ENCODE measurements around the gene ACTL6B. TPM values are rescaled to one million over a fixed set of nuclear protein-coding genes. Genes with fewer than 3 reads are reported as not detected.

The ACTL6B gene
- total RNA-seq, 1 donor from 2014 or later: not detected

GRCh38 chr7:100626530-100627237, 29.6 kb downstream of the ACTL6B start:
- DNase-seq: peak; percentile 46

DNA sequence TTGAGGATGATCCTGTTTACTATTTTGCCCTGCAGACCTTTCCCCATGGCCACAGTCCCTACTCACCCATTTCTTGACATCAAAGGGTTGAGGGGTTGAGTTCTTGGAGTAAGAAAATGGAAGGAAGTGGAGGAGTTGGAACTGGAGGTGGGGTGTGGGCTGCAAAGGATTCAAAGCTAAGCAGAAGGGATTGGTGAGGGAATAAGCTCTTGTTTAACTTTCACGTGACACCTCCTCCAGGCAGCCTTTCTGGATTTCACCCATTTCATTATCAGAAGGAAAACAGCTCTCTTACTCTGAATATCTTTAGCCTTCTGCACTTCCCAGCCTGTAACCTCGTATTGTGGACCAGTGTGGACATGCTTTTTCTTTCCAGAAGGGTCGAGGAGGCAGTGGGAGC, 30.2 kb downstream of the ACTL6B start:
- no peak for DNase-seq

- DNase-seq: no peak
Measured at GRCh38 chr7:100623951-100624824, 32.1 kb downstream of the ACTL6B start.

- no peak for DNase-seq
Measured at GRCh38 chr7:100621554-100621953, 34.7 kb downstream of the ACTL6B start.

- DNase-seq: no peak
Measured at GRCh38 chr7:100620804-100621203, 35.4 kb downstream of the ACTL6B start.

DNA sequence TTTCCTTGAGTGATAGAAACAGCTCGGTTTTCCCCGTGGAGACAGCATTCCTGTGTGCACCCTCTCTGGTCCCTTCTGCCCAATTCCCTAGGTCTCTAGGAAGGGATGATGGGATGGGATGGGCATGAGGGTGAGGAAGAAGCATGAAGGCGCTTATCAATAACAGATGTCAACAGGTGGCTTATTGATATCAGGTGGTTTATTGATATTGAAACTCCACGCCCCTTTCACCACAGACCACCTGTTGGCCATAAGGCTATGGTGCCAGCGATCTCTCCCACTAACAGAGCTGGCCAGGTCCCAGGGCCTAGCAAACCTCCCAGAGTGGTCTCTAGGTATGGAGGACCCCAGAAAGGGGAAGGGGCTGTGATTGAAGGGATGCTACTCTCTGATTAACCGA, 36.0 kb downstream of the ACTL6B start:
- no peak for DNase-seq

DNA sequence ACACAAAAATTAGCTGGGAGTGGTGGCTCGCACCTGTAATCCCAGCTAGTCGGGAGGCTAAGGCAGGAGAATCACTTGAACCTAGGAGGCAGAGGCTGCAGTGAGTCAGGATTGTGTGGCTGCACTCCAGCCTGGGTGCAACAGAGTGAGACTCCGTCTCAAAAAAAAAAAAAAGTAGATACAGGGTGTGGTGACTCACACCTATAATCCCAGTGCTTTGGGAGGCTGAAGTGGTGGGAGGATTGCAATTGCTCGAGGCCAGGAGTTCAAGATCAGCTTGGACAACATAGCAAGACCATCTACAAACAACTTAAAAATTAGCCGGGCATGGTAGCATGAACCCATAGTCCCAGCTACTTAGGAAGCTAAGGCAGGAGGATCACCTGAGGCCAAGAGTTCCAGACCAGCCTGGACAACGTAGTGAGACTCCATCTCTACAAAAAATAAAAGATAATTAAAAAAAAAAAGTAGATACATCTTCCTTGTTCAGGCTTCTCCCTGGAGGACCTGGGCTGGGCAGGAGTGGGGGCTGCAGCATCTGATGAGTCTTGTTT, 41.9 kb downstream of the ACTL6B start:
- DNase-seq: no peak

DNA sequence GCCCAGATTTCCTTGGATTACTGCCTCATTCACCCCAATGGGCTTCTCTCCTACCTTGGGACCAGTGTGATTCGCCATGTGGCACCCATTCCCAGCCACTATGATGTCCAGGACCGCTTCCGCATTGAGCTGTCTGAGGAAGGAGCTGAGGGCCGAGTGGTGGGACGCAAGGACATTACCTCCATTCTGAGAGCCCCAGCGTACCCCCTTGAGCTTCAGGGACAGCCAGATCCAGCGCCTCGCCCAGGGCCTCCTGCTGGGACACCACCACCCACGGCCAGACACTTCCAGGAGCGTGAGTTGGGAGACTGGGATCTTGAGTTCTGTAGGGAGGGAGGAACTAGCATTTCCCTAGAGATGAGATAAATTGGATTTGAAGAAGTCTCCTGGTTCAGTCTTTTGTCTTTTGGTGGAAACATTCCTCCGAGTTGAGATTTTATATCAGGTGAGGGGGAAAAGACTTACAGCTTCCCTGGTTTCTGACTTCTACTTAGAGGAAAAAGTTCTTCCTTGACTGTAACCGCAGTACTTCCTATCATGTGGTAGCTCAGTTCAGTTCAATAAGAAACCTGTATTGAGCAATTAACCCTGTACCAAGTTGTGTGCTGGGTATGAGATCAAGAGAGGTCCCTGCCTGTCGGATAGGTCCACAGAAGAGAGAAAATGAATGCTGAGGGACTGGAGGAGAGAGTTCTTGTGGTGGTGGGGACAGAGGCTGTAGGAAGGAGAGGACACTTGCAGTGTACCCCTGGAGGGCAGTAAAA, 42.7 kb downstream of the ACTL6B start:
- DNase-seq: no peak

DNA sequence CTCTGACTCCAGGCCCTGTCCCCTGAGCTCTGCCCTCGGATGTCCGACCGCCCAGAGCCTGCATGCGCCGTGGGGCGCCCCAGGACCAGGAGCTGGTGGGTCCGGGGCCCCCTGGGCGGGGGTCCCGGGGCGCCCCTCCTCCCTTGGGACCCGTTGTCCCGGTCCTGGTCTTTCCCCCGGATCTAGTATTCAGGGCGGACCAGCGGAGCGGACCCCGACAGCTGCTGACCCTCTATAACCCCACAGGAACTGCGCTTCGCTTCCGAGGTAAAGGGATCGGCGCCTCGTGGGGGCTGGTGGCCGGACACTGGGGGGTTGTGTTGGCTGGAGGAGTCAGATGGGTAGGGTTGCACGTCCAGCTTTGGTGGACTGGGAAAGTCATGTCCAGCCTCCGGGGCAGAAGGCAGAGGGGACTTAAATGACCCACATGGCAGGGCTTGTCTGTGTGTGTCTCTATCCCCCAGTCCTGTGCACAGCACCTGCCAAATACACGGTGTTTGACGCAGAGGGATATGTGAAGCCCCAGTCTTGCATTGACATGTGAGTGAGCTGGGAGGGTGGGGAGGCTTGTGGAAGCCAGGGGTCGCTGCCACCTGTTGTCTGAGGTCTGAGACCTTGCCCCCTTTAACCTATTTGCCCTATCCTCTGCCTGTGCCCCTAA, 43.4 kb downstream of the ACTL6B start:
- DNase-seq: no peak

DNA sequence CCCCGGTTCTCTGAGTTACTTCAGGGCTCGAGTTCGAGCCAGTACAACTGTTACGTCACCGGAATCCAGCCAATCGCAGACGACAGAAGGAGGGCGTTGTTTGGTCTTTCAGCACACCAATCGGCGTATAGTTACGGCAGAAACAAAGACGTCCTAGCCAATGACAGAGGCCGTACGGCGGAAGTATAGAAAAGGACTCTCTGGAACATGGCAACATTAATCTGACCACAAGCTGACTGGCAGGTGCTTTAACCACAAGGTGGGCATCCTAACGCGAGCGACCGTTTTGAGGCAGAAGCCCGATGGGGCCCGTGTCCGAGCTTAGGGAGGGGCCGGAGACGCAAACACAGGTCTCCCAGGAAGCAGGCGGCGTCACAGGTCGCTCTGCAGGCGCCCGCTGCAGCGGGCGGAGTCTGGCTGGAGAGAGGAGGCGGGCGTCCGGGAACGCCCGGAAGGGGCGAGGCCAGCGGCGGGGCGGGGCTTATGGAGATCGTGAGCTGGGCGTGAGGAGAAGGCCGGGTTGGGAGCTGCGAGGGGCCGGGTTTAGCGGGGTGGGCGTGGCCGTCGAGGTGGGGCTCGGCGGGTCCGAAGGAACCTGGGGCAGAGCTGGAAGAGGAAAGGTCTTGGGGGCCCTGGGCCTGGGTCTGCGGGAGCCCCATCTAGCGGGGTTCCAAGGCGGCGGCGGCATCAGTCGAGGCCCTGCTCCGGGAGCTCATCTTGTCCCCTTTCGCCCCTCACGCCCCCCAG, 44.1 kb downstream of the ACTL6B start, which contains the start of gene MOSPD3:
TSS of gene MOSPD3 (plus strand) at position 558 of the 747 bp plus-strand sequence. CDS start 252 bp downstream, outside the sequence.
- peak; percentile 100 for DNase-seq

- DNase-seq: no peak
Measured at GRCh38 chr7:100609958-100610357, 46.3 kb downstream of the ACTL6B start.

GRCh38 chr7:100607111-100607510, 49.1 kb downstream of the ACTL6B start:
- DNase-seq: no peak

- no peak for DNase-seq
Measured at GRCh38 chr7:100606313-100606712, 49.9 kb downstream of the ACTL6B start.

GRCh38 chr7:100604976-100605911, 51.0 kb downstream of the ACTL6B start:
- no peak for DNase-seq

GRCh38 chr7:100604028-100604975, 51.9 kb downstream of the ACTL6B start:
- peak; percentile 45 for DNase-seq

DNA sequence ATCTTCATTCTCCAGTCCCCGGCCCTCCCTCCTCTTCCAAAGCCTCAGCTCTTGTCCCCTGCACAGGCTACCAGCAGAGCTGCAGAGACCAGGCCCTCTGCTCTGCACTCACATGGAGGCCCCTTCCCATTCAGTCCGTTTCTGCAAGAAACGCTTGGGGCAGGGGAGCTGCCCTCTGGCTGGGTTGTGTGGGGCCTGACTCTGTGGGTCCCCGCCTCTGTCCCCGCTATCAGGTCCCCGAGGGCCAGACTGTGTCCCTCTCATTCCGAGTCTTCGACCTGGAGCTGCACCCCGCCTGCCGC, 52.6 kb downstream of the ACTL6B start:
- DNase-seq: no peak

DNA sequence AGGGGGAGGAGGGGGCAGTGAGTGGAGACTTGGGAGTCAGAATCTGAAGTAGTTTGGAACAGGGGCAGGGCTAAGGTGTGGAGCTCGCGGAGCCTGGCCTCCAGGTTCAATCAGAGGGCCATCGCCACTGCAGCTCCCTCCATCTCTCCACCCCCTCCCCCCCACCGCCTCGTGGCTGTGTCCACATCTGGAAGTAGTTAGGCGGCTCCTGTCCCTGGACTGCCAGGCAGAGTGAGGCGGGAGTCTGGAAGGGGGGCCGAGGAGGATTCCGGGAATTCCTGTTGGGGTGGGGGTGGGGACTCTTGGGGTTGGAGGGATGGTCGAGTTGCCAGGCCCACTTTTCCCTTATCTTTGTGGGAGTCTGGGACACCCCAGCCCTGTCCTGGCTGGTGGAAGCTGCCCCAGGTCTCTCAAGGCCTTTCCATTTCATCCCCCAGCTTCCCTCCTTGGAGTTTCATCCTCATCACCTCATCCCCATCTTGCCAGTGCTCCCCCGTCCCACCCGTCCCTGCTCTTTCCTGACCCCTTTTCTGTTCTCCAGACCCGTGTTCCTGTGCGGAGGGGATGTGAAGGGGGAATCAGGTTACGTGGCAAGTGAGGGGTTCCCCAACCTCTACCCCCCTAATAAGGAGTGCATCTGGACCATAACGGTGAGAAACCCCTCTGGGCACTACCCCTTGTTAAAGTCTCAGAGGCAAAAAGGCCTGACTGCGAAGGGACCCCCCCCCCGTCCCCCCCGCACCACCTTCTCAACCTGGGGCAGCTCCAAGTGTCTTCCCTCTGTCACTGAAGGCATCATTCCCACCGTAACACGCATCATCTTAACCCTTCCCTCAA, 53.1 kb downstream of the ACTL6B start:
- peak; percentile 62 for DNase-seq

GRCh38 chr7:100600730-100601038, 55.6 kb downstream of the ACTL6B start:
- no peak for DNase-seq
